Fibroblast of peridontal ligament (primary cell): ENCODE measurements around the gene DHFR.
"Not testable (repeated sequence)": the region's sequence is repeated elsewhere in the genome, so short reads cannot be mapped to it uniquely, and the experiment has no call there.

Experiments
- DNase-seq: peaks from one replicate; pipeline ENCODE4 v3.0.0-alpha.2; 2010; ENCODE audit errors: extremely low read depth

DHFR gene

DNA sequence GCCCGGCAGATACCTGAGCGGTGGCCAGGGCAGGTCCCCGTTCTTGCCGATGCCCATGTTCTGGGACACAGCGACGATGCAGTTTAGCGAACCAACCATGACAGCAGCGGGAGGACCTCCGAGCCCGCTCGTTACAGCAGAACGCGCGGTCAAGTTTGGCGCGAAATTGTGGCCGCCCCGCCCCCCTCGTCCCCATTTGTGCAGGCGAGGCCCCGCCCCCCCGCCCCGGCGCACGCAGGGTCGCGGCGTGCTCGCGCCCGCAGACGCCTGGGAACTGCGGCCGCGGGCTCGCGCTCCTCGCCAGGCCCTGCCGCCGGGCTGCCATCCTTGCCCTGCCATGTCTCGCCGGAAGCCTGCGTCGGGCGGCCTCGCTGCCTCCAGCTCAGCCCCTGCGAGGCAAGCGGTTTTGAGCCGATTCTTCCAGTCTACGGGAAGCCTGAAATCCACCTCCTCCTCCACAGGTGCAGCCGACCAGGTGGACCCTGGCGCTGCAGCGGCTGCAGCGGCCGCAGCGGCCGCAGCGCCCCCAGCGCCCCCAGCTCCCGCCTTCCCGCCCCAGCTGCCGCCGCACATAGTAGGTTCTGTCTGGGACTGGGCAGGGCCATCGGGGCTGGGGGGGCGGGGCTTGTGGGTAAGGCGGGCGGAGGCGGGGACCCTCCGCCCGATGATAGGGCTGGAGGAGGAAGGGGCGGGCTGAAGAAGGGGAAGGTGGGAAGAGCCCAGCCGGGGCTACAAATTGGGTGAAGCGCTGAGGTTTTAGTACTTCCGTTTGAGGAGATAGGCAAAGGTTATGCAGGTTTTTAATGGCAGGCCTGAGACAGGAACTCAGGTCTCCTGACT is at the start of gene DHFR, which contains the start of gene MSH3:
Gene DHFR (minus strand): TSS at position 593 of the 840 bp plus-strand sequence. CDS start 494 bp downstream, at position 99.
Gene MSH3 (plus strand): TSS at position 262 of the 840 bp plus-strand sequence. CDS start 76 bp downstream, at position 338.
- DNase-seq, result peak; percentile 74

DNA sequence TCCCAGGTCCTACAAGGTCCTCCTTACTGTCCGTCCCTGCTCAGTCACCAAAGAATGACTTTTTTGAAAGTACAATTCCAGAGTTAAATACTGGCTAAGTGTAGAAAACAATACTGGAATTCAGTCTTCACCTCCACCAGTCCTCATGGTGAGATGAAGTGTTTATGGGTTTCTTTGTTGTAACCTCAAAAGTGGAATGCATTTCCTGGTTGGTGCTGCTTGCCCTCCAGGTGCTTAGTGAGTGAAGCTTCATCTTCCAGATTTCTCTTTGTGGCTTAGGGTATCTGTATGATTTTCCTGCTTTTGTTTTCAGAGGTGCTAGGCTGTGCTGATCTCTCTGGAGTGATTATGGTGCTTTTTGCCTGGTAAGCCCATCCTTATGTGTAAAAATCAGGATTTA is 49.4 kb upstream of the DHFR start:
- DNase-seq, result no peak

DNA sequence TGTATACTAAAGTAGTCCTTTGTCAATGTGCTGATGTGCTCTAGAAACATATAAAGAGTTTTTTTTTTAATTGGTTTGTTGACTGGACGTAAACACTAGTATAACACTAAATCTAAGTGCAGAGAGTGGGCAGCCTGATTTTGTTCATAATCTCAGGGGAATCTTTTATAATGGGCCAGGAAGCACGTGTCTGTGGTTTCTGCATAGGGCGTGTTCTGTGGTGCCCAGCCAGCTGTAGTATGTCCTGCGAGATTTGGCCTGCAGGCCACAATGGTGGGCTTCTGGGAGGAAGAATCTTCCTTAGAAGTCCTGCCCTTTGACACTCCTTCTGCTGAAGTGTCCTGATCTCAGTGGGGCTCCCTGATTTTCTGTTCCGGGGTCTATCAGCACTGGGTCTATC is 49.0 kb upstream of the DHFR start:
- peak; percentile 31 for DNase-seq

DNA sequence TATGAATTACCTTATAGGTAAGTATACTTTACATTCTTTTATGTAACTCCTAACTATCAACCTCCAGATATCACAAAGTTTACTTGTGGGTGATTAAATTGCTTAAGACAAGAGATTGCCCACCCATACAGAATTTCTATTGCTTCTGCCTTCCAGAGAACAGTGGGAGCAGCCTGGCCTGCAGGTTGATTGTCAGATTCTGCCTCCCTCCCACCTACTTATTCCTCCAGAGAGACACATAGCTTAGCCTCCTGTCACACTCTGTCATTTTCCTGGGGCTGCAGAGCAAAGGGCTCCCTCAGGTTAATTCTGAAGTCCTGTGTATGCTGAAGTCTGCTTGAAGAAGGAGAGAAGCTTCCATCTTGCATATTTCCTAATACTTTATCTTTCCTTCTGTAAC is 48.5 kb upstream of the DHFR start:
- DNase-seq, result no peak

DNA sequence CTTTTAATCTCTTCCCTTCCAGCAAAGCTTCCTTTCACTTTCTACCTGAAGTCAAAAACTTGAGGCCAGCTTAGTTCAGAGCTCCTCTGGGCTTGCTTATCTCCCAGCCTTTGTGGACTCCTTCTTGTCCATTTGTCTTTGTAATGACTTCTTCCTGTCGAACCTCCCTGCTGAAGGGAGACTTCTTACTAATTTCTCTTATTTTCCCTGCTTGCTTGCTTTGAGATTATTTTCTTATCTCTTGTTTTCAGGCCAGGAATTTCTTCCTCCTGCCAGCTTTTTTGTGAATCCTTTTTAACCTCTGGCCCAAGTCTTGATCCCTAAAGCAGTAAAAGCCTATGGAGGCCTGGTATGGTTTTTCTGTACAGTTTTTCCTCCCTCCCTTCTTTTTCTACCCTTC is 46.8 kb upstream of the DHFR start:
- DNase-seq, result no peak

DNA sequence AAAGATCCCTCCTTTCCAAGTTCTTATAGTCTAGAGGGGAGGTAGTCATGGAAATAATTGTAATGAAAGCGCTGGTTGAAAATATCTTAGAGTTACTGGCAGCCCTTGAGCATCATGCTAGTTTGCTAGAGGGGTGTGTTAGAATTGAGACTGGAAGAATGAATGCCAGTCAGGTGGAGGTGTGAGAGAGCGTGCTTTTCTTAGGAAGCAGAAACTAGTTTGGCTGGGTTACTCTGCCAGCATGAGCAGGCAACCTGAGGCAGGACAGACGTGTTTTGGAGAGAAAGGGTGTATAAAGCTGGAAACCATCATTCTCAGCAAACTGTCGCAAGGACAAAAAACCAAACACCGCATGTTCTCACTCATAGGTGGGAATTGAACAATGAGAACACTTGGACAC is 43.6 kb upstream of the DHFR start:
- no peak for DNase-seq

DNA sequence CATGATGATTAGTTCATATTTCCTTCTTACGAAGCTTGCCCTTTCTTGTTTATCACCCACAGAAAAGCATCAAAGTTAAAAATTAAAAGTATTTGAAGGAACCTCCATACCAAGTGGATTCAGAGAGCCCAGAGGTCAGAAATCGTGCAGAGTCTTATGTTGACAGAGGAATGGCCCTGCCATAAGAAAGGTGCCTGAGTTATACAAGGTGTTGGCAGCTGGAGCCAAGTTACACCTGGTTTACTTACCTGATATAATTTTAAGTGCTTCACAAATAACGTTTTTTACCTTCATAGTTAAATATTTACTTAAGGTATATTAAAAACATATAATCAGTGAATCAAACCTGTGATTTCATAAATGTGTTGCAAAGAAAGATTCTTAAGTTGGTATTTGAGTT is 42.3 kb upstream of the DHFR start:
- DNase-seq, result no peak

DNA sequence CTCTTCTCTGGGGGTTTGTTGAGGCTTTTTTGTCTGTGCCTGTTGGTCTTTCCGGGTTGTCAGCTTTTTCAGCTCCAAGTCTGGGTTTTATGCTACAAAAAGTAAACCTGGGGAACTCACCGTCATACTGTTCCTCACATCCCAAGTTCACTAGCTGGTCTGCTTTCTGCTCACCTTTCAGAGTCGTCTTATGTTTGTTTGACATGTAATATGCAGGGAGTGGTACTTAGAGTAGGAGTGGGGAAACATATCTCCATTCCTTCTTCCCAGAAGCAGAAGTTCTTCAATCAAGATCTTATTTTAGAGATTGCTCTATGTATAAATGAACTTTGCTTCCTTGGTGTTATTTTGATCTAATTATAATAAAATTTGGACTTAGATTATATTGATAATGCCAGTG is 41.7 kb upstream of the DHFR start:
- DNase-seq, result no peak

DNA sequence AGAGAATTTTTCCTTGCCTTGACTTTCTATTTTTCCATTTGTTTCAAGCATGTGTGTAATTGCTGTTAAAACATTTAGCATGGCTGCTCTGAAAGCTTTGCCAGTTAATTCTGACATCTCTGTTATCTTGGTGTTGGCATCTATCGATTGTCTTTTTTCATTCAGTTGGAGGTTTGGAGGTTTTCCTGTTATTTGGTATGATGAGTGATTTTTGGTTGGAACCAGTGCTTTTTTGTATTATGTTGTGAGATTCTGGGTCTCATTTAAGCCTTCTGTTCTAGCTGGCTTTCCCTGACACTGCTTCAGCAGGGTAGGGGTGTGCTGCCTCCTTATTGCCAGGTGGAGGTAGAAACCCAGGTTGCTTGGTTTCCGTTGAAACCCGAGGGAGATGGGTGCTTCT is 40.9 kb upstream of the DHFR start:
- DNase-seq, result no peak

DNA sequence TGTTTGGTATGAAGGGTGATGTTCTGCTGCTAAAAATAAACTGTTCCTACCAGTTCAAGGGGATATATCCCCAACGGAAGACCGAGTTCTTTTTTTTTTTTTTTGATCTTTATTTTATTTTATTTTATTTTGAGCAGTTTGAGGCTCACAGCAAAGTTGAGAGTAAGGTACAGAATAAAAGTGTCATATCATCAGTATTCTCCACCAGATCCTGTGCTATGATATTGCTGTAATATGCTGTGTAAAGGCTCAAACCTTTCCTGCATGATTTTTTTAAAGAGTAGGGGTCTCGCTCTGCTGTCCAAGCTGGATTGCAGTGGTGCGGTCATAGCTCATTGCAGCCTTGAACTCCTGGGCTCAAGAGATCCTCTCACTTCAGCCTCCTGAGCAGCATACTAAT is 34.8 kb upstream of the DHFR start:
- no peak for DNase-seq

DNA sequence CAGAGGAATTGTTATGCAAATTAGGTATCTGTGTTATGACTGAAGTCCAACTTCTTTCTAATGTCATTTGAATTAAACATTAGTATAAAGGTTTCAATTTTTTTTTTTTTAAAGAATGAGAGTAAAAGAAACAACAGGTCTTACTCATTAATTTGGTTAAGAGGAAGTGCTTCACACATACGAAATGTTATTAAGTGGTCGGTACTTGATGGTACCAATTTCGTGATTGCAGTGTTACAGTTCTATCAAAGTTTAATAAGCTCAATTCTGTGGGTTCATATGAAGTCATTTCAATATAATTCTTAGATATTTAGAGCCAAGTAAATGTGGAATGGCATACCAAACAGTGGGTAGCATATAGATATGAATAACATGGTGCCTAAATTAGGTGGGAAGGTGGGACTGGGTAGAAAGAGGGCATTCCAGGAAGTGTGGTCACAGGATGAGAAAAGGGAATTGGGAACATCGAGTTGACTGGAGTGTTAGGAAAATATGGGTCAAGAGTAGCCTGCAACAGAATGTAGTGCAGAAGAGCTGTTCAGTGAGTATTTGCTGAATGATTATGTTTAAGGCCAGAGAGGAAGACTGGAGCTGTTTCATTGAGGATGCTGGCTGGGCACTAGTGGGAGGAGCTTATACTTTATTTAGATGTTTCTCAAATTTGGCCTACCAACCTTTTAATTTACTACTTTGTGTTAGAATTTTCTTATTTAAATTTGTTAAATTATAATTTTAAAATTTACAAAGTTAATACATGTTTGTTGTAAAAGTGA is 34.1 kb upstream of the DHFR start:
- no peak for DNase-seq

DNA sequence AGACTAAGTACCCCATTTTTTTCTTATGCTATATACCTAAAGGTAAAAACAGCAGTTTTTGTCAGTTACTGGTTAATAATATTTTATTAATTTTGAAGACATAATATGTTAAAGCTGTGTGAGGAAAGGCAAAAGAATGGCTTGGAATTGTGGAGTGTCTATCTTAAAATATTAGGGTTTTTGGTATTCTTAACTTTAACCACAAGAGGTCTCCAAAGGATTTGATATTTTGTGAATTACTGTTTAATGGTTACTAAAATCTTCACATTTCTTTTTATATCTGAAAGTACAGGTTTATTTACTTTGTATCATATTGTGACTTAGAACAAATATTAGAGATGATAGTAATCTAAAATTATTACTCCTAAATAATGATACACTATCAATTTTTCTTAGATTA is 32.0 kb upstream of the DHFR start:
- peak; percentile 65 for DNase-seq

DNA sequence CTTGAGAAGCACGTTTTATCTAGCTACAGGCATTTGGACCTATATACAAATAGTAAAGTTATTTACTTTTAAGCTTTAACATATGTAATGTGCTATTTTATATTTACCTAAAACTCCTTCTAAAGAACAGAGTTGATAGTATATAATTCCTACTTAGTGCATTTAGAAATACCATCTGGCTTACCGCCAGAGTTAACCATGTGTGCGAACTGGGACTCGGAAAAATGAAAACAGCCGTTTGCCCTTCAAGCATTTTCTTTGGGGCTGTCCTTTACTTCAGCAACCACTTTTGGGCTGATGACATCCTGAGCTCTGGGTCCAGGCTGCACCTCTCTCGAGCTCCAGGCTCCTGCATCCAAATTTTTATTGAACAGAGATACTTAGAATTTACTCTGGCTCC is 21.9 kb upstream of the DHFR start:
- DNase-seq, result no peak

DNA sequence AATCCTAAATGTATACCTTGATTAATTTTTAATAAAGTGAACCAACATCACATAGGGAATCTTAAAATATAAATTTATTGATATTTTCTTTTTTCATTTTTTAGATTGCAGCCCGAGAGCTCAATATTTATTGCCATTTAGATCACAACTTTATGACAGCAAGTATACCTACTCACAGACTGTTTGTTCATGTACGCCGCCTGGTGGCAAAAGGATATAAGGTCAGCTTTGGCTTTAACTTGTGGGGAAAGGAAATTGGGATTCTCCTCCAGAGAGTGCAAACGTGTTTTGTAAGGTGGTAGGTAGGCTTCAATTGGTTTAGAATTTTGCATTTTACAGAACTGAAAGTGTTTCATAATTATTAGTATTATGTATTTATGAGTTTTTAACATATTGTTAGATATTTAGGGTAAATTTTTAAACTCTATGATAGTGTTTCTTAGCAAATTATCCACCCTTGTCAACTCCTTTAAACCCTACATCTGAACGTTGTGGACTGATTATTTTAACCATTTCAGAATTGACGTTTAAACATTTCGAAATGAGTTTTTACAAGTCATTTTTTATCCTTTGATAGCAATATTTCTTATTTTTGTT is 17.5 kb upstream of the DHFR start:
- DNase-seq, result peak; percentile 83

DNA sequence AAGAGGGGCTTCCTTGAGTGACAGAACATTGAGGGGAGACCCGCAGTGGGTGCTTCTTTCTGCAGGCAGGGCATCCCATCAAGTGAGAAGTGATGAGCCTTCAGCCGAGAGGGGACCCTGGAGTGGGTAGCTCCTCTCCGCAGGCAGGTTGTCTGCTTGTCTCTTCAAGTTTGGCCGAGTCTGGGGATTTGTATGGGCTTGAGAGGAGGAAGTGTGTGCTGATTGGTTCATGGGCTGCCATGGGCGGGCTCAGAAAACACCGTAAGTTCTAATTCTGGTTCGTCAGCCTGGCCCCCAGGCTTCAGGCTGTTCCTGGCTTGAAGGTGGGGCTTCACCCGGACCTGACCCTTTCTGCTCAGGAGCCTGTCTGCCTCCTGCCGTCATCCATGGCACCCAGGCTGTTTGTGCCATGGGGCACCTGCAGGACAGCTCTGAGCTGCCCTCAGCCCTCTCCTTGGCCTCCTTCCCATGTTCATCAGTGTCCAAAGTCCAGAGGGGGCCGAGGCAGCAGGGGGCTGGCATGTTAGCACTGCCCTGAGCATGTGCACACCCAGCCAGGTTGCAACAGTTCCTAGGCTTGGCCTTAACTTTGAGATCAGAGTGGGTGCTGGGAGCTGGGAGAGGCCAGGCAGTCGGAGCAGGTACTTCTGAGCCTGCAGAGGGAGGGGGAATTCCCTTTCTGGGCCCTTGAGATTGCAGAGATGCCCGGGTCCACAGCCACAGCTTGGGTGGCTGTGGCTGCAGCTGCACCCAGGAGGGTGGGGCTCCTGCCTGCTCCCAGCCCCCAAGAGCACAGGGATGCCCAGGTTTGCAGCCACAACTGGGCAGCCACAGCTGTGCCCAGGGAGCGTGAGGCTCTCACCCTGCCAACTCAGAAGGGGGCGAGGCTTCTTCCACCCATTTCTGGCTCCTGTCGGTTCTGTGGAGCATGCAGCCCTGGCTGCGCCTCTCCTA is 13.5 kb upstream of the DHFR start:
- DNase-seq, result no peak

DNA sequence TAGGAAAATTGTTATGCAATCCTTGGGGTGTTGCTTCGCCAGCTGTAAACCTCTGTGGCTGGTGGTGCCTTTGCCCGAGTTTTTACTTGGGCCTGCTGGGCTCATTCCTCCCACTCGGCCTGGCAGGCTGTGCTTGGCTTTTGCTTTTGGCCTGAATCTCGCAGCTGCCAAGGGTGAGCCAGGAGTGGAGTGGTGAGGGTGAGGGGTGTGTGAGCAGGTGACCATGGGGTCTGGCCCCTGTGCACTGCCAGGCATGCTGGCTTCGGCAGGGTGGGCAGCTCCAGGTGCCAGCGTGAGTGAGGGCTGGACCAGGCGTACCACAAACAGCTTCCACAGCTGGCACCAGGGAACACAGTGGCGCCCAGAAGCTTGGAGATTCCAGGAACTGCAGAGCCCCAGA is 12.6 kb upstream of the DHFR start:
- no peak for DNase-seq

DNA sequence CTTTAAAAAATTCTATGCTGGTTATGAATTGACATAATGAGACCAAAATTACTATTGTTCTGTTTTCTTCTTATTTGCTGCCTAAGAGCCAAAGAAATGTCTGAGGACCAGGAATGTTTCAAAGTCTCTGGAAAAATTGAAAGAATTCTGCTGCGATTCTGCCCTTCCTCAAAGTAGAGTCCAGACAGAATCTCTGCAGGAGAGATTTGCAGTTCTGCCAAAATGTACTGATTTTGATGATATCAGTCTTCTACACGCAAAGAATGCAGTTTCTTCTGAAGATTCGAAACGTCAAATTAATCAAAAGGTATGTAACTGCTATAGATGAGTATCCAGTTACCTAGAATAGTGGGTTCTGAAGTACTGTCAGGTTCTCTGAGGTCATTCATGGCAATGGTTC is 10.3 kb upstream of the DHFR start:
- DNase-seq, result no peak

DNA sequence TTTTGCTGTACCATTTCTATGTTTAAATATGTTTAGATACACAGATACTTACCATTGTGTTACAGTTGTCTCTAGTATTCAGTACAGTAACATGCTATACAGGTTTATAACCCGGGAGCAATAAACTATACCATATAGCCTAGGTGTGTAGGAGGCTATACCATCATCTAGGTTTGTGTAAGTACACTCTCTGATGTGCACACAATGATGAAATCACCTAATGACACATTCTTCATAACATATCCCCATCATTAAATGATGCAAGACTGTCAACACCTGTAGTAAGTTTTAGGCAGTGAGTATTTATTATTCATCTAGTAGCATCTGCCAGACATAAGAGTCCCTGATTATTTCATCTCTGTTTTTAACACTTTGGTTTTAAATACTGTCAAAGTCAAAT is 7.3 kb upstream of the DHFR start:
- DNase-seq, result no peak

DNA sequence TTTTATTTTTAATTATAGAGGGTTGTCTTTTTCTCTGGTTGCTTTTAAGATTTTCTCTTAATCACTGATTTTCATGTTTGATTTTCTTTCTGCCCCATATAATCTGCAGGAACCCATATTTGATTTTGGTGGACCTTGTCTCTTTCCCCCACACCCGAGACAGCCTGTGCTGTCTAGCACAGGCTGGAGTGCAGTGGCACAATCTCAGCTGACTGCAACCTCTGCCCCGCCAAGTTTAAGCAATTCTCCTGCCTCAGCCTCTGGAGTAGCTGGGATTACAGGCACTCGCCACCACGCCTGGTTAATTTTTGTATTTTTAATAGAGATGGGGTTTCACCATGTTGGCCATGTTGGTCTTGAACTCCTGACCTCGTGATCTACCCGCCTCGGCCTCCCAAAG is 5.9 kb upstream of the DHFR start:
- DNase-seq, result not testable (repeated sequence)

DNA sequence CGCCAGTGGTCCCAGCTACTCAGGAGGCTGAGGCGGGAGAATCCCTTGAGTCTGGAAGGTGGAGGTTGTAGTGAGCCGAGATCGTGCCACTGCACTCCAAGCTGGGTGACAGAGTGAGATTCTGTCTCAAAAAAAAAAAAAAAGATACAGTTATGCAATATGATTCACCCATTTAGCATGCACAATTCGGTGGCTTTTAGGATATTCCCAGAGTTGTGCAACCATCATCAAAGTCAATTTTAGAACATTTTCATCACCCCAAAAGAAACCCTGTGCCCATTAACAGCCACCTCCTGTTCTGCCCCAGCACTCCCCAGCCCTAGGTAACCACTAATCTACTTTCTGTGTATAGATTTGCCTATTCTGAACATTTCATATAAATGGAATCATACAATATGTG is 4.3 kb upstream of the DHFR start:
- peak; percentile 55 for DNase-seq

DNA sequence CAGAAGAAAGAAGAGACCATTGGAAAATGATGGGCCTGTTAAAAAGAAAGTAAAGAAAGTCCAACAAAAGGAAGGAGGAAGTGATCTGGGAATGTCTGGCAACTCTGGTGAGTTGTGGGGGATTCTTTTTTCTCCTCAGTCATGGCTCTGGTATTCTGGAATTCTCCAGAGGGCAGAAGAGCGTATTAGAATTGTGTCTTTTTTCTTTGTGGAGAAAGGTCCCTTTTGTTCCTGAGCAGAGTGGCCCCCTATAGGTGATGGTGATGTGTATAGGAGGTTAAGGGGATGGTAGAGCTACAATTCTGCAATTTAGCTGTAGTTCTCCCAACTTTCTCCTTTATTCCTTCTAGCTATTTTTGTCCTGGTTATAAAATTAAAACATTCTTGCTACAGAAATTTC is 1.6 kb upstream of the DHFR start:
- peak; percentile 6 for DNase-seq
